Measurements from ENCODE around the gene IFRD2. TPM values are rescaled to one million over a fixed set of nuclear protein-coding genes. Genes with fewer than 3 reads are reported as not detected.

IFRD2 gene
- polyA plus RNA-seq, 1 of the 3 experiments (the other 2 are of a cell fraction), result 73.2 TPM

- H3K9ac ChIP-seq, result no peak overlapping the region
- no peaks in the 10 kb centered on the region for H4K20me1 ChIP-seq (ENCODE audit: insufficient read depth)
- H3K9me3 ChIP-seq, result no peaks in the 10 kb centered on the region
- TF ChIP-seq ZBTB33 (IDR thresholded peaks at IDR 0.05; ENCODE audit: borderline replicate concordance, low read depth), result no peak
- TF ChIP-seq, protein P1, sequence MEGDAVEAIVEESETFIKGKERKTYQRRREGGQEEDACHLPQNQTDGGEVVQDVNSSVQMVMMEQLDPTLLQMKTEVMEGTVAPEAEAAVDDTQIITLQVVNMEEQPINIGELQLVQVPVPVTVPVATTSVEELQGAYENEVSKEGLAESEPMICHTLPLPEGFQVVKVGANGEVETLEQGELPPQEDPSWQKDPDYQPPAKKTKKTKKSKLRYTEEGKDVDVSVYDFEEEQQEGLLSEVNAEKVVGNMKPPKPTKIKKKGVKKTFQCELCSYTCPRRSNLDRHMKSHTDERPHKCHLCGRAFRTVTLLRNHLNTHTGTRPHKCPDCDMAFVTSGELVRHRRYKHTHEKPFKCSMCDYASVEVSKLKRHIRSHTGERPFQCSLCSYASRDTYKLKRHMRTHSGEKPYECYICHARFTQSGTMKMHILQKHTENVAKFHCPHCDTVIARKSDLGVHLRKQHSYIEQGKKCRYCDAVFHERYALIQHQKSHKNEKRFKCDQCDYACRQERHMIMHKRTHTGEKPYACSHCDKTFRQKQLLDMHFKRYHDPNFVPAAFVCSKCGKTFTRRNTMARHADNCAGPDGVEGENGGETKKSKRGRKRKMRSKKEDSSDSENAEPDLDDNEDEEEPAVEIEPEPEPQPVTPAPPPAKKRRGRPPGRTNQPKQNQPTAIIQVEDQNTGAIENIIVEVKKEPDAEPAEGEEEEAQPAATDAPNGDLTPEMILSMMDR (IDR thresholded peaks at IDR 0.05), result no peak
- no peak for TF ChIP-seq POLR2AphosphoS5 (IDR thresholded peaks at IDR 0.05; ENCODE audit: low read depth, low read length)
- no peak for TF ChIP-seq TCF12 (IDR thresholded peaks at IDR 0.05)
- no peak for TF ChIP-seq JUND (IDR thresholded peaks at IDR 0.05)
- H2AFZ ChIP-seq (ENCODE audit: low read depth), result no peak overlapping the region
- peaks cover 28% of the 10 kb centered on the region for H3K79me2 ChIP-seq (ENCODE audit: insufficient read depth)
- 91% methylated on average over 7 of the region's 22 CpGs for WGBS (ENCODE audit: low lambda C conversion rate)
- H3K36me3 ChIP-seq (replicated peaks in 1 of 2; ENCODE audit: control insufficient read depth in 1 of 2, insufficient read depth in 2 of 2, low read length in 1 of 2), result peaks cover 0 to 10% of the 10 kb centered on the region in 2 experiments
- H3K27ac ChIP-seq (ENCODE audit: low read depth in 2 of 2, low read length in 1 of 2), result no peak overlapping the region
- H3K4me1 ChIP-seq (ENCODE audit: control insufficient read depth in 1 of 2, insufficient read depth in 2 of 2, low read depth in 1 of 2, low read length in 1 of 2), result peaks cover 9 to 26% of the 10 kb centered on the region in 2 experiments; a peak in 2 of 4 replicates
- ChIA-PET POLR2A (interaction anchor here (0.6 kb wide), 1 partner anchor 30 kb away, joined by 3 read pairs; no protein-coding TSS in a partner anchor), CTCF (interaction anchor here (0.7 to 1.5 kb wide), 6 partner anchors 20 to 319 kb away, joined by 3 to 5 read pairs (median 4); no protein-coding TSS in a partner anchor)
- no peaks in the 10 kb centered on the region for H3F3A ChIP-seq (replicated peaks; ENCODE audit: insufficient read depth)
- H3K9me2 ChIP-seq, result no peaks in the 10 kb centered on the region
- H3K4me3 ChIP-seq (ENCODE audit: low read depth in 2 of 2, low read length in 1 of 2), result no peak overlapping the region
- no peak for DNase-seq
- no peak overlapping the region for H3K4me2 ChIP-seq
- H3K27me3 ChIP-seq (ENCODE audit: insufficient read depth), result no peaks in the 10 kb centered on the region
Measured at GRCh38 chr3:50294492-50295403, 2.5 kb upstream of the IFRD2 start.

- peaks cover 9 to 24% of the 10 kb centered on the region in 2 experiments; a peak in 2 of 4 replicates for H3K4me1 ChIP-seq (ENCODE audit: control insufficient read depth in 1 of 2, insufficient read depth in 2 of 2, low read depth in 1 of 2, low read length in 1 of 2)
- no peaks in the 10 kb centered on the region for H3K27me3 ChIP-seq (ENCODE audit: insufficient read depth)
- H3K4me2 ChIP-seq, result no peak overlapping the region
- no peaks in the 10 kb centered on the region for H3K9me2 ChIP-seq
- 92% methylated on average over 2 of the region's 4 CpGs for WGBS (ENCODE audit: low lambda C conversion rate)
- no peak overlapping the region for H3K9ac ChIP-seq
- H3K4me3 ChIP-seq (ENCODE audit: low read depth in 2 of 2, low read length in 1 of 2), result no peak overlapping the region
- no peaks in the 10 kb centered on the region for H4K20me1 ChIP-seq (ENCODE audit: insufficient read depth)
- H3F3A ChIP-seq (replicated peaks; ENCODE audit: insufficient read depth), result no peaks in the 10 kb centered on the region
- peaks cover 28% of the 10 kb centered on the region for H3K79me2 ChIP-seq (ENCODE audit: insufficient read depth)
- CTCF ChIA-PET, result interaction anchor here (1.5 to 2.2 kb wide), 2 partner anchors 25 to 27 kb away, joined by 3 to 6 read pairs; no protein-coding TSS in a partner anchor
- DNase-seq, result no peak
- H3K36me3 ChIP-seq (replicated peaks in 1 of 2; ENCODE audit: control insufficient read depth in 1 of 2, insufficient read depth in 2 of 2, low read length in 1 of 2), result peaks cover 3 to 17% of the 10 kb centered on the region in 2 experiments
- H2AFZ ChIP-seq (ENCODE audit: low read depth), result no peak overlapping the region
- TF ChIP-seq POLR2AphosphoS5 (IDR thresholded peaks at IDR 0.05; ENCODE audit: low read depth, low read length) (no peak), SIN3A (IDR thresholded peaks at IDR 0.05; ENCODE audit: borderline replicate concordance, low read depth, low read length) (no peak), TAF1 (IDR thresholded peaks at IDR 0.05; ENCODE audit: borderline replicate concordance, low read depth, low read length) (no peak), MAX (IDR thresholded peaks at IDR 0.05; ENCODE audit: low read depth) (no peak)
- TF ChIP-seq, protein P2, sequence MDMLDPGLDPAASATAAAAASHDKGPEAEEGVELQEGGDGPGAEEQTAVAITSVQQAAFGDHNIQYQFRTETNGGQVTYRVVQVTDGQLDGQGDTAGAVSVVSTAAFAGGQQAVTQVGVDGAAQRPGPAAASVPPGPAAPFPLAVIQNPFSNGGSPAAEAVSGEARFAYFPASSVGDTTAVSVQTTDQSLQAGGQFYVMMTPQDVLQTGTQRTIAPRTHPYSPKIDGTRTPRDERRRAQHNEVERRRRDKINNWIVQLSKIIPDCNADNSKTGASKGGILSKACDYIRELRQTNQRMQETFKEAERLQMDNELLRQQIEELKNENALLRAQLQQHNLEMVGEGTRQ (IDR thresholded peaks at IDR 0.05; ENCODE audit: borderline replicate concordance, low read depth, low read length), result no peak
- POLR2A ChIA-PET, result interaction anchor here (0.6 kb wide), 1 partner anchor 30 kb away, joined by 3 read pairs; no protein-coding TSS in a partner anchor
- no peak overlapping the region for H3K27ac ChIP-seq (ENCODE audit: low read depth in 2 of 2, low read length in 1 of 2)
- no peaks in the 10 kb centered on the region for H3K9me3 ChIP-seq
Measured at GRCh38 chr3:50294089-50294488, 1.9 kb upstream of the IFRD2 start.

Measured in SK-N-SH (cell line).